ENCODE measurements around the gene ROCK1. TPM values are rescaled to one million over a fixed set of nuclear protein-coding genes. Genes with fewer than 3 reads are reported as not detected.

Gene ROCK1
- 46.4 TPM for total RNA-seq

DNA sequence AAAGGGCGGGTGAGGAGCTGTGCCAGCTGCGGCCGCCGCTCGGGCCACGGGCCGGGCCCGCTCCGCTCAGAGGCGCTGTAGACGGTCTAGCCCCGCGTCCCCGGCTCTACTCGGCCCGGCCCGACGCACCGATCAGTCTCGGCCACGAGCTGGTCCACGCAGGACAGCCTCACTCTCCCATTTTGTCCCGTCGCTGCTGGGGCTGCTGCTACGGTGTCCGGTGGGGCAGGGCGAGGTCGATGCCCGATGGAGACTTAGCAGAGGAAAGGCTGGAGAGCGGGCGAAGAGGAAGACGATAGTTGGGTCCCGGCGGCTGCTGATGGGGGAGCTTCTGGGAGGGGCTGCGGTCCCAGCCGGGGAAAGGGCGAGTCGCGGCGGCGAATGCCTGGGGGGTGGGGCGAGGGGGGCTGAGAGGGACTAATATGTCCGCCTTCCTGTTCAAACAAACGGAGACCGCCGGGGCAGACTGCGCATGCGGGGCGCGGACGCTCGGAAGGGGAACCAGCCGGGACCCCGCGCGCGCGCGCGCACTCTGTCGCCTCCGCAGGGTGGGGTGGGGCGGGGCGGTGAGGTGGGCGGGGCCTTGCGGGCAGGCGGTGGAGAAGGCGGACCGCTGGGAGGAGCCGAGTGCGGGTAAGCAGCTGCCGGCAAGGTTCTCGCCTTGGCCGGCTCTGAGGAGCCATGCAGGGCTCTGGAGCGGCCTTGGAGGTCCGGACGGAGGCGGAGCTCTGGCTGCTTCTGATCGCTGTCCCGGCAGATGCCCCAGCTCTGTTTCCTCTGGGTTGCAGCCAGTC is at the start of gene ROCK1:
ROCK1 (minus strand) TSS at position 468 of the 794 bp plus-strand sequence. CDS start 903 bp downstream, outside the sequence.

Small RNAs within 50 kb of the gene (small RNA-seq; reads per million reads assigned to genes)
- not detected for gene RNU6-120P (ENCODE audit: low replicate concordance)

Other genes starting within 250 kb of the ROCK1 start
- 9.3 TPM for gene GREB1L, start 130.4 kb upstream of the ROCK1 start, total RNA-seq

Measured in metanephros (tissue), 2 donors.